Neural cell (in vitro differentiated cells): Measurements from ENCODE around the gene COL4A1. TPM values are rescaled to one million over a fixed set of nuclear protein-coding genes. Genes with fewer than 3 reads are reported as not detected.

Experiments
- H2AFZ ChIP-seq: fragments of 200-600, 300-800 bp; sonication (generic), shearing (Covaris generic); 2 replicates; pipeline ENCODE4 v1.6.0; 2014; ENCODE audit warnings: low read depth, mild to moderate bottlenecking, antibody characterized with exemption, low read length, moderate library complexity
- H3F3A ChIP-seq: fragments of 200-600 bp; shearing (Covaris generic); 2 replicates; pipeline ENCODE4 v1.6.1; 2016; ENCODE audit warnings: mild to moderate bottlenecking, moderate library complexity, mixed read lengths, antibody characterized with exemption, low read length; ENCODE audit not compliant: insufficient read depth, poor library complexity, severe bottlenecking
- H3K27ac ChIP-seq: fragments of 200-600, 300-800 bp; sonication (generic), shearing (Covaris generic); 2 replicates; pipeline ENCODE4 v1.5.1; 2014; ENCODE audit warnings: mild to moderate bottlenecking, low read length, moderate library complexity
- H3K27me3 ChIP-seq: fragments of 300-800, 200-600 bp; sonication (generic), shearing (Covaris generic); 2 replicates; pipeline ENCODE4 v1.6.0; 2014; ENCODE audit warnings: mild to moderate bottlenecking, low read depth, low read length, moderate library complexity; ENCODE audit not compliant: insufficient read depth
- H3K36me3 ChIP-seq: fragments of 300-800, 200-600 bp; sonication (generic), shearing (Covaris generic); 2 replicates; pipeline ENCODE4 v1.5.1; 2014; ENCODE audit warnings: mild to moderate bottlenecking, antibody characterized with exemption, low read length, moderate library complexity; ENCODE audit not compliant: insufficient read depth
- H3K4me2 ChIP-seq: fragments of 300-800, 200-600 bp; sonication (generic), shearing (Covaris generic); 2 replicates; pipeline ENCODE4 v1.6.0; 2014; ENCODE audit warnings: mild to moderate bottlenecking, low read length
- H3K4me3 ChIP-seq: fragments of 300-800, 200-600 bp; sonication (generic), shearing (Covaris generic); 2 replicates; pipeline ENCODE4 v1.5.1; 2014; ENCODE audit warnings: mild to moderate bottlenecking, low read length, moderate library complexity
- H3K79me2 ChIP-seq: fragments of 200-600 bp; shearing (Covaris generic); replicated peaks from 2 replicates; pipeline ENCODE4 v1.6.0; 2014; ENCODE audit warnings: mild to moderate bottlenecking, low read length, moderate library complexity; ENCODE audit not compliant: insufficient read depth
- H3K9ac ChIP-seq: fragments of 300-800, 200-600 bp; sonication (generic), shearing (Covaris generic); 2 replicates; pipeline ENCODE4 v1.6.1; 2016; ENCODE audit warnings: mild to moderate bottlenecking, low read length, mixed read lengths
- H3K9me2 ChIP-seq: fragments of 200-600 bp; shearing (Covaris generic); 2 replicates; pipeline ENCODE4 v1.6.1; 2016; ENCODE audit warnings: mild to moderate bottlenecking, low read length, mixed read lengths; ENCODE audit not compliant: insufficient read depth
- H3K9me3 ChIP-seq: fragments of 200-600, 300-800 bp; sonication (generic), shearing (Covaris generic); 2 replicates; pipeline ENCODE4 v1.6.1; 2016; ENCODE audit warnings: mild to moderate bottlenecking, mixed run types, low read length, moderate library complexity, mixed read lengths
- H4K20me1 ChIP-seq: fragments of 200-600 bp; shearing (Covaris generic); 2 replicates; pipeline ENCODE4 v1.6.1; 2016; ENCODE audit warnings: mild to moderate bottlenecking, mixed run types; ENCODE audit not compliant: insufficient read depth
- CTCF ChIP-seq: fragments of 450-650 bp; IDR thresholded peaks from 2 replicates; pipeline ENCODE4 v1.5.1; 2014; ENCODE audit warnings: antibody characterized with exemption, mild to moderate bottlenecking, moderate library complexity; ENCODE audit not compliant: poor library complexity, severe bottlenecking
- EP300 ChIP-seq: fragments of 450-650 bp; conservative IDR thresholded peaks from 2 replicates; pipeline ENCODE4 v1.6.1; 2014; ENCODE audit warnings: antibody characterized with exemption, mild to moderate bottlenecking, moderate library complexity; ENCODE audit not compliant: poor library complexity, severe bottlenecking
- EZH2 ChIP-seq: fragments of 200-600, 300-800 bp; shearing (Covaris generic), sonication (generic); IDR thresholded peaks from 2 replicates; pipeline ENCODE4 v1.6.1; 2014; ENCODE audit warnings: antibody characterized with exemption, low read length, borderline replicate concordance, mild to moderate bottlenecking; ENCODE audit not compliant: insufficient read depth, poor library complexity, severe bottlenecking
- MXI1 ChIP-seq: fragments of 450-650 bp; conservative IDR thresholded peaks from 2 replicates; pipeline ENCODE4 v1.6.1; 2014; ENCODE audit warnings: antibody characterized with exemption, mild to moderate bottlenecking; ENCODE audit not compliant: poor library complexity, severe bottlenecking
- POLR2AphosphoS5 ChIP-seq: IDR thresholded peaks from 2 replicates; pipeline ENCODE4 v1.6.1; 2012
- RAD21 ChIP-seq: fragments of 450-650 bp; conservative IDR thresholded peaks from 2 replicates; pipeline ENCODE4 v1.6.1; 2014; ENCODE audit warnings: antibody characterized with exemption, mild to moderate bottlenecking, moderate library complexity
- REST ChIP-seq: IDR thresholded peaks from 2 replicates; pipeline ENCODE4 v1.6.1; 2012; ENCODE audit warnings: borderline replicate concordance
- SMC3 ChIP-seq: fragments of 450-650 bp; conservative IDR thresholded peaks from 2 replicates; pipeline ENCODE4 v1.6.1; 2014; ENCODE audit warnings: antibody characterized with exemption, mild to moderate bottlenecking, moderate library complexity; ENCODE audit not compliant: poor library complexity
- TAF1 ChIP-seq: IDR thresholded peaks from 2 replicates; pipeline ENCODE4 v1.6.1; 2012; ENCODE audit warnings: low read depth
- polyA plus RNA-seq: library from polyadenylated mRNA; depleted of rRNA; stranded (reverse); fragments of >200 nt; gene quantifications from 2 replicates; pipeline ENCODE4 v1.2.3, GENCODE V29; 2014

Gene COL4A1
- polyA plus RNA-seq, 1 donor from 2014 or later, result 13.1 TPM

GRCh38 chr13:110350049-110350448 is 43.1 kb upstream of the COL4A1 start:
- no peak overlapping the region for H3K9ac ChIP-seq
- no peaks in the 10 kb centered on the region for H3K79me2 ChIP-seq
- H3K9me3 ChIP-seq, result no peaks in the 10 kb centered on the region
- H3K4me3 ChIP-seq, result no peak overlapping the region
- no peak overlapping the region for H2AFZ ChIP-seq
- no peaks in the 10 kb centered on the region for H3F3A ChIP-seq
- no peaks in the 10 kb centered on the region for H3K27me3 ChIP-seq
- no peaks in the 10 kb centered on the region for H3K36me3 ChIP-seq
- no peak overlapping the region for H3K27ac ChIP-seq
- no peaks in the 10 kb centered on the region for H3K9me2 ChIP-seq
- TF ChIP-seq RAD21, result no peak
- no peak for TF ChIP-seq TAF1
- TF ChIP-seq CTCF, result no peak
- TF ChIP-seq REST, result no peak
- no peak for TF ChIP-seq EP300
- TF ChIP-seq EZH2, result no peak
- TF ChIP-seq MXI1, result no peak
- no peak for TF ChIP-seq POLR2AphosphoS5
- no peak for TF ChIP-seq SMC3
- H4K20me1 ChIP-seq, result no peaks in the 10 kb centered on the region
- no peak overlapping the region for H3K4me2 ChIP-seq

- Histone ChIP-seq H3K27ac (no peak overlapping the region), H3K27me3 (no peaks in the 10 kb centered on the region), H2AFZ (no peak overlapping the region), H3K4me2 (no peak overlapping the region), H3K9ac (no peak overlapping the region), H4K20me1 (no peaks in the 10 kb centered on the region), H3K9me2 (no peaks in the 10 kb centered on the region), H3K9me3 (no peaks in the 10 kb centered on the region), H3F3A (no peaks in the 10 kb centered on the region), H3K79me2 (no peaks in the 10 kb centered on the region), H3K36me3 (no peaks in the 10 kb centered on the region), H3K4me3 (no peak overlapping the region)
- TF ChIP-seq REST (no peak), SMC3 (no peak), RAD21 (no peak), TAF1 (no peak), EP300 (no peak), EZH2 (no peak), MXI1 (no peak), POLR2AphosphoS5 (no peak), CTCF (no peak)
Measured at GRCh38 chr13:110349239-110349638, 42.3 kb upstream of the COL4A1 start.
